ENCODE measurements around the gene CRHBP. TPM values are rescaled to one million over a fixed set of nuclear protein-coding genes. Genes with fewer than 3 reads are reported as not detected.

CRHBP gene
- total and polyA plus RNA-seq, 4 donors, result 37.3 to 159 (median 91.8) TPM

DNA sequence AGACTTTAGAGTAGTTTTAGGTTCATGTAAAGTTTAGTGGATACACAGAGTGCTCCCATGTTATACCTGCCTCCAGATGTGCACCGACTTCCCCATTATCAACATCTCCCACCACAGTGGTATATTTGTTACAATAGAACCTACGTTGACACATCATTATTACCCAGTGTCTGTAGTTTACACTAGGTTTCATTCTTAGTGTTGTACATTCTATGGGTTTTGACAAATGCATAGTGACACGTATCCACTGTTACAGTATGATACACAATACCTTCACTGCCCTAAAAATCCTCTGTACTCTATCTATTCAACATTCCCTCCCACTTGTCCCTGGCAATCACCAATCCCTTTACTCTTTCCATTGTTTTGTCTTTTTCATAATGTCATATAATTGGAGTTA, 34.3 kb upstream of the CRHBP start:
- no peak for TF ChIP-seq HNF4G (IDR thresholded peaks at IDR 0.05)
- no peak for TF ChIP-seq YY1 (IDR thresholded peaks at IDR 0.05)
- TF ChIP-seq JUND (IDR thresholded peaks at IDR 0.05), result no peak
- no peak for TF ChIP-seq RAD21 (IDR thresholded peaks at IDR 0.05)
- TF ChIP-seq, protein P1, sequence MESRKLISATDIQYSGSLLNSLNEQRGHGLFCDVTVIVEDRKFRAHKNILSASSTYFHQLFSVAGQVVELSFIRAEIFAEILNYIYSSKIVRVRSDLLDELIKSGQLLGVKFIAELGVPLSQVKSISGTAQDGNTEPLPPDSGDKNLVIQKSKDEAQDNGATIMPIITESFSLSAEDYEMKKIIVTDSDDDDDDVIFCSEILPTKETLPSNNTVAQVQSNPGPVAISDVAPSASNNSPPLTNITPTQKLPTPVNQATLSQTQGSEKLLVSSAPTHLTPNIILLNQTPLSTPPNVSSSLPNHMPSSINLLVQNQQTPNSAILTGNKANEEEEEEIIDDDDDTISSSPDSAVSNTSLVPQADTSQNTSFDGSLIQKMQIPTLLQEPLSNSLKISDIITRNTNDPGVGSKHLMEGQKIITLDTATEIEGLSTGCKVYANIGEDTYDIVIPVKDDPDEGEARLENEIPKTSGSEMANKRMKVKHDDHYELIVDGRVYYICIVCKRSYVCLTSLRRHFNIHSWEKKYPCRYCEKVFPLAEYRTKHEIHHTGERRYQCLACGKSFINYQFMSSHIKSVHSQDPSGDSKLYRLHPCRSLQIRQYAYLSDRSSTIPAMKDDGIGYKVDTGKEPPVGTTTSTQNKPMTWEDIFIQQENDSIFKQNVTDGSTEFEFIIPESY (IDR thresholded peaks at IDR 0.05), result no peak
- no peak for TF ChIP-seq FOXA1 (IDR thresholded peaks at IDR 0.05)
- TF ChIP-seq EGR1 (IDR thresholded peaks at IDR 0.05; ENCODE audit: low read depth in 2 of 2), result no peak
- no peak for TF ChIP-seq FOXA2 (IDR thresholded peaks at IDR 0.05)
- no peak for TF ChIP-seq SP1 (IDR thresholded peaks at IDR 0.05)
- TF ChIP-seq TAF1 (conservative IDR thresholded peaks at IDR 0.05), result no peak
- Histone ChIP-seq H3K27ac (ENCODE audit: low read depth in 1 of 2, low read length in 2 of 2) (no peak overlapping the region), H3K27me3 (ENCODE audit: control insufficient read depth in 4 of 4, insufficient read depth in 4 of 4, low read length in 3 of 4) (no peaks in the 10 kb centered on the region), H3K4me3 (ENCODE audit: low read depth in 1 of 3, low read length in 3 of 3) (no peak overlapping the region), H3K4me1 (ENCODE audit: control insufficient read depth in 4 of 4, insufficient read depth in 4 of 4, low read length in 3 of 4) (peaks cover 0 to 3% (median 0%) of the 10 kb centered on the region in 4 donors), H3K9me3 (ENCODE audit: control insufficient read depth in 4 of 4, low read length in 3 of 4) (no peaks in the 10 kb centered on the region), H3K9ac (ENCODE audit: low read depth in 1 of 2, low read length in 2 of 2) (no peak overlapping the region), H3K36me3 (ENCODE audit: control insufficient read depth in 4 of 4, insufficient read depth in 3 of 4, low read depth in 1 of 4, low read length in 3 of 4) (no peaks in the 10 kb centered on the region)
- 93% methylated on average over 3 of the region's 3 CpGs for WGBS
- no peak for DNase-seq (ENCODE audit: low spot score)

DNA sequence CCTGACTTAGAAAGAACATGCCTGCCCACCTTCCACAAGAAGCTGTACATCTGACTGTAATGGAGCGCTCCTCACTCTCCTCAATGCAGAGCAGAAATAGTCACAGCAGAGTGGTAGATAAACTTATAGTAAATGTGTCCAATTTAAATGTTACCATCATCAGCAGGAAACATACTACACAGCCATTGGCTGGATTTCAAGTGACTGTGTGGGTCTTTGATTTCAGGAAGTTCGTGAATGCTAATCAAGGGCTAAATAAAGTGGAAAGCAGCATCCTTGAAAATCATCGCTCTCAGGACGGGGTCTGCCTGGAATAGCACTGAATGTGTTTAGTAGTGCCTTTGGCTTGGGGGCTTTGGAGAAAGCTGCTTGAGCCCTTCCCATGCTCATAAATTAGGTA, 32.4 kb upstream of the CRHBP start:
- TF ChIP-seq, protein P2, sequence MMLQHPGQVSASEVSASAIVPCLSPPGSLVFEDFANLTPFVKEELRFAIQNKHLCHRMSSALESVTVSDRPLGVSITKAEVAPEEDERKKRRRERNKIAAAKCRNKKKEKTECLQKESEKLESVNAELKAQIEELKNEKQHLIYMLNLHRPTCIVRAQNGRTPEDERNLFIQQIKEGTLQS (IDR thresholded peaks at IDR 0.05), result no peak
- TF ChIP-seq FOXA1 (IDR thresholded peaks at IDR 0.05), result no peak
- TF ChIP-seq, protein P3, sequence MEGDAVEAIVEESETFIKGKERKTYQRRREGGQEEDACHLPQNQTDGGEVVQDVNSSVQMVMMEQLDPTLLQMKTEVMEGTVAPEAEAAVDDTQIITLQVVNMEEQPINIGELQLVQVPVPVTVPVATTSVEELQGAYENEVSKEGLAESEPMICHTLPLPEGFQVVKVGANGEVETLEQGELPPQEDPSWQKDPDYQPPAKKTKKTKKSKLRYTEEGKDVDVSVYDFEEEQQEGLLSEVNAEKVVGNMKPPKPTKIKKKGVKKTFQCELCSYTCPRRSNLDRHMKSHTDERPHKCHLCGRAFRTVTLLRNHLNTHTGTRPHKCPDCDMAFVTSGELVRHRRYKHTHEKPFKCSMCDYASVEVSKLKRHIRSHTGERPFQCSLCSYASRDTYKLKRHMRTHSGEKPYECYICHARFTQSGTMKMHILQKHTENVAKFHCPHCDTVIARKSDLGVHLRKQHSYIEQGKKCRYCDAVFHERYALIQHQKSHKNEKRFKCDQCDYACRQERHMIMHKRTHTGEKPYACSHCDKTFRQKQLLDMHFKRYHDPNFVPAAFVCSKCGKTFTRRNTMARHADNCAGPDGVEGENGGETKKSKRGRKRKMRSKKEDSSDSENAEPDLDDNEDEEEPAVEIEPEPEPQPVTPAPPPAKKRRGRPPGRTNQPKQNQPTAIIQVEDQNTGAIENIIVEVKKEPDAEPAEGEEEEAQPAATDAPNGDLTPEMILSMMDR (IDR thresholded peaks at IDR 0.05; ENCODE audit: low read depth, low read length, missing input control), result no peak
- no peak for TF ChIP-seq HNF4G (IDR thresholded peaks at IDR 0.05)
- no peak for TF ChIP-seq RAD21 (IDR thresholded peaks at IDR 0.05)
- TF ChIP-seq, protein P4, sequence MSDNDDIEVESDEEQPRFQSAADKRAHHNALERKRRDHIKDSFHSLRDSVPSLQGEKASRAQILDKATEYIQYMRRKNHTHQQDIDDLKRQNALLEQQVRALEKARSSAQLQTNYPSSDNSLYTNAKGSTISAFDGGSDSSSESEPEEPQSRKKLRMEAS (IDR thresholded peaks at IDR 0.05), result no peak
- no peak for TF ChIP-seq FOXA2 (IDR thresholded peaks at IDR 0.05)
- TF ChIP-seq, protein P1 (IDR thresholded peaks at IDR 0.05), result no peak
- TF ChIP-seq EGR1 (IDR thresholded peaks at IDR 0.05; ENCODE audit: low read depth in 2 of 2), result no peak
- TF ChIP-seq SP1 (IDR thresholded peaks at IDR 0.05), result no peak
- TF ChIP-seq HNF4A (conservative IDR thresholded peaks at IDR 0.05), result no peak
- TF ChIP-seq RXRA (IDR thresholded peaks at IDR 0.05), result no peak
- TF ChIP-seq TAF1 (conservative IDR thresholded peaks at IDR 0.05), result no peak
- TF ChIP-seq YY1 (IDR thresholded peaks at IDR 0.05), result no peak
- no peak for TF ChIP-seq JUND (IDR thresholded peaks at IDR 0.05)
- no peak for TF ChIP-seq GABPA (IDR thresholded peaks at IDR 0.05 in 1 of 2, conservative IDR thresholded peaks at IDR 0.05 in 1 of 2)
- no peak for DNase-seq (ENCODE audit: low spot score)
- Histone ChIP-seq H3K9me3 (ENCODE audit: control insufficient read depth in 4 of 4, low read length in 3 of 4) (no peaks in the 10 kb centered on the region), H3K27me3 (ENCODE audit: control insufficient read depth in 4 of 4, insufficient read depth in 4 of 4, low read length in 3 of 4) (no peaks in the 10 kb centered on the region), H3K9ac (ENCODE audit: low read depth in 1 of 2, low read length in 2 of 2) (no peak overlapping the region), H3K4me3 (ENCODE audit: low read depth in 1 of 3, low read length in 3 of 3) (no peak overlapping the region), H3K4me1 (ENCODE audit: control insufficient read depth in 4 of 4, insufficient read depth in 4 of 4, low read length in 3 of 4) (no peaks in the 10 kb centered on the region), H3K27ac (ENCODE audit: low read depth in 1 of 2, low read length in 2 of 2) (no peak overlapping the region), H3K36me3 (ENCODE audit: control insufficient read depth in 4 of 4, insufficient read depth in 3 of 4, low read depth in 1 of 4, low read length in 3 of 4) (no peaks in the 10 kb centered on the region)
- WGBS, result 75% methylated on average over 4 of the region's 4 CpGs
